Measurements from ENCODE around the gene CA4. TPM values are rescaled to one million over a fixed set of nuclear protein-coding genes. Genes with fewer than 3 reads are reported as not detected.

CA4 gene
- total and polyA plus RNA-seq, 7 donors, result 8.9 to 16.6 (median 11.8) TPM

DNA sequence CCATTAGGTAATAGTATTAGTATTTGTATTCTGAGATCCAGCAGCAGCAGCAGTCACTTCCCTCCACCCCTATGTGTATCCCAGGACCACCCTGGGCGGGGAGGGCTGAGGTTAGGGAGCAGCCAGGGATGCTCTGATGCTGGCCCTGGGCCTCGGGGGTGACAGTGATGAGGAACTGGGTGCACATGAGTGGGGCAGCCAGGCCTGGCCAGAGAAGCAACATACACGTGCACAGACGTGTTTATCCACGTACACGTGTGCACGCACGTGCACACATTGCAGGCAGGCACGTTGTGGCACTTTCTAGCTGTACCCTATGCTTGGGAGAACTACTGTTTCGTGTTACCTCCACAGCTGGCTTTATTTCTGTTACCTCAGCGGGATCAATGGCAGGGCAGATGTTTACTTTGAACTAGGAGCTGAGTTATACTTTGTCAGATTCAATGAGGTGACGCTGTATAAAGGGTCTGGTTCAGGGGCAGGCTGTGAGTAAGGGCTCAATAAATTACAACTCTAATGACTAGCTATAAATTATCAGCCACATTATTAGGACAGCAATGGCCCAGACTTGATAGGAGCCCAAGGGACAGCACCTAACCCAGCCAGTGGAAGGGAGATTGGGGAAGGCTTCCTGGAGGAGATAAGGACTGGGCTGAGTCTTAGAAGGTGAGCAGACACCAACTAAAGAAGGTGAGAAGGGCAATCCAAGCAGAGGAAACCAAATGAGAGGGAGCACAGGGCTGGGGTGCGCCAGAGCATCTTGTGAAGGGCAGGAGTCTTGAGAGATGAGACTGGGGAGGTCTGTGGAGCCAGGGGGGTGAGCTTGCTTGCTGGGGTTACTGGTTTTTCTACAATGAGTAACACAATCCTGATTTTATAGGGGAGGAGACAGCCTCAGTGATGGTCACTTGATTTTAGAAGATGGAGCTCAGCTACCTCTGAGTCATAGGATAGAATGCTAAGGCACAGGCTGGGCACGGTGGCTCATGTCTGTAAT lies 22.4 kb upstream of the CA4 start:
- WGBS, 3 donors, result 47 to 62% (median 48%) methylated on average over 14 of the region's 14 CpGs
- ATAC-seq (no peak), DNase-seq (no peak)
- no peaks in the 10 kb centered on the region for H3K36me3 ChIP-seq (ENCODE audit: insufficient read depth in 1 of 2, low read depth in 1 of 2)
- no peaks in the 10 kb centered on the region for H3K9me3 ChIP-seq
- H3K4me3 ChIP-seq, result no peak overlapping the region
- H3K27me3 ChIP-seq (ENCODE audit: insufficient read depth in 3 of 3, low read length in 2 of 3), result no peaks in the 10 kb centered on the region
- intact Hi-C loops (cut with DNase I), result no loop called here
- H3K4me1 ChIP-seq, result no peaks in the 10 kb centered on the region
- no peak for TF ChIP-seq CTCF (IDR thresholded peaks at IDR 0.05)
- no peak overlapping the region for H3K27ac ChIP-seq

DNA sequence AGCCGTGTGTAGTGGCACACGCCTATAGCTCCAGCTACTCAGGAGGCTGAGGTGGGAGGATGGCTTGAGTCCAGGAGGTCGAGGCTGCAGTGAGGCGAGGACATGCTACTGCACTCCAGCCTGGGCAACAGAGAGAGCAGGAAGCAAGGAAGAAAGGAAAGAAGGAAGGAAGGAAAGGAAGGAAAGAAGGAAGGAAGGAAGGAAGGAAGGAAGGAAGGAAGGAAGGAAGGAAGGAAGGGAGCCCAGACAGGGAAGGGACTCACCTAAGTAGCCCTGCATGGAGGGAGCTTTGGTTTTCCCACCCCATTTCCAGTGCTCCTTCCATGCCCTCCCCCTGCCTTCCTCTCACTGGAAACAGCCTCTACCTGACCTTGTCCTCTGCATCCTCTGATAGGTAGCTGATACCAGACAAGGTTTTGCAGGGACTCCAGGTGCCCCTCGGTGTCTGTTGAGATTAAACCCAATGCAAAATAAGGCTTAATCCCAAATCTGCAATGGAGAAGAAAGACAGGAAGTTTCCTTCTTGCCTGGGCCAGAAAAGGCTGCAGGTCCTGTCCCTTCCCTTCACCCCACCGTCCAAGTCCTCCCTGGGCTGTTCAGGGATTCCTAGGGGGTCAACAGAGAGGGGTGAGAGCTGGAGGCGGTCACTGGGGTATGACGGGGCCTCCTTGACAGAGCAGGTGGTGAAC lies 21.5 kb upstream of the CA4 start:
- no peak overlapping the region for H3K4me3 ChIP-seq
- 59 to 67% (median 59%) methylated on average over 8 of the region's 8 CpGs for WGBS, 3 donors
- intact Hi-C loops (cut with DNase I), result no loop called here

GRCh38 chr17:60129164-60129563 lies 20.6 kb upstream of the CA4 start:
- H3K27ac ChIP-seq, result no peak overlapping the region
- H3K4me3 ChIP-seq, result no peak overlapping the region
- H3K27me3 ChIP-seq (ENCODE audit: insufficient read depth in 3 of 3, low read length in 2 of 3), result no peaks in the 10 kb centered on the region
- ATAC-seq (no peak), DNase-seq (no peak)
- TF ChIP-seq CTCF (IDR thresholded peaks at IDR 0.05), result no peak
- H3K9me3 ChIP-seq, result no peaks in the 10 kb centered on the region
- intact Hi-C loops (cut with DNase I), result no loop called here
- peaks cover 6% of the 10 kb centered on the region for H3K4me1 ChIP-seq
- H3K36me3 ChIP-seq (ENCODE audit: insufficient read depth in 1 of 2, low read depth in 1 of 2), result no peaks in the 10 kb centered on the region
- WGBS, 3 donors, result 80 to 91% (median 82%) methylated on average over 4 of the region's 4 CpGs

More for the DNA sequence above, 21.5 kb upstream of the CA4 start:
- no peak for TF ChIP-seq CTCF (IDR thresholded peaks at IDR 0.05)
- DNase-seq (no peak), ATAC-seq (no peak)
- H3K27me3 ChIP-seq (ENCODE audit: insufficient read depth in 3 of 3, low read length in 2 of 3), result no peaks in the 10 kb centered on the region
- no peaks in the 10 kb centered on the region for H3K9me3 ChIP-seq
- peaks cover 2% of the 10 kb centered on the region for H3K4me1 ChIP-seq
- no peaks in the 10 kb centered on the region for H3K36me3 ChIP-seq (ENCODE audit: insufficient read depth in 1 of 2, low read depth in 1 of 2)
- H3K27ac ChIP-seq, result no peak overlapping the region

- TF ChIP-seq CTCF (IDR thresholded peaks at IDR 0.05), result no peak
- Histone ChIP-seq H3K4me1 (peaks cover 6% of the 10 kb centered on the region), H3K4me3 (no peak overlapping the region), H3K27ac (no peak overlapping the region), H3K9me3 (no peaks in the 10 kb centered on the region), H3K27me3 (ENCODE audit: insufficient read depth in 3 of 3, low read length in 2 of 3) (no peaks in the 10 kb centered on the region), H3K36me3 (ENCODE audit: insufficient read depth in 1 of 2, low read depth in 1 of 2) (no peaks in the 10 kb centered on the region)
- ATAC-seq (no peak), DNase-seq (no peak)
- intact Hi-C loops (cut with DNase I), result no loop called here
- 84 to 89% (median 85%) methylated on average over 3 of the region's 3 CpGs for WGBS, 3 donors
Measured at GRCh38 chr17:60130466-60130865, 19.3 kb upstream of the CA4 start.

Measured in psoas muscle (tissue), 8 donors.